BJ (cell line): ENCODE results near the gene MED23. TPM values are rescaled to one million over a fixed set of nuclear protein-coding genes. Genes with fewer than 3 reads are reported as not detected.

Experiments used
- CTCF ChIA-PET: fragments of 350-600 bp; formaldehyde crosslinking; extraction: SDS; loops from one replicate; lab custom pipeline; 2021; ENCODE audit warnings: antibody characterized with exemption, inconsistent platforms; lab: Yijun Ruan, JAX
- POLR2A ChIA-PET: fragments of 300-600 bp; sonication (Branson Sonifier 250); formaldehyde crosslinking; extraction: SDS; loops from one replicate; lab custom pipeline; 2021; ENCODE audit warnings: antibody characterized with exemption; lab: Charles Lee
- DNase-seq: peaks from one replicate; pipeline ENCODE4 v3.0.0-alpha.2; 2011; ENCODE audit warnings: low read depth
- H3K27me3 ChIP-seq: 2 replicates; pipeline ENCODE4 v1.6.0; 2011; ENCODE audit warnings: low read length; ENCODE audit not compliant: control insufficient read depth, insufficient read depth
- H3K36me3 ChIP-seq: 2 replicates; pipeline ENCODE4 v1.5.1; 2011; ENCODE audit warnings: low read length; ENCODE audit not compliant: control insufficient read depth, insufficient read depth
- H3K4me3 ChIP-seq: 2 replicates; pipeline ENCODE4 v1.5.1; 2011; ENCODE audit warnings: low read depth, mild to moderate bottlenecking, control low read depth, low read length
- polyA plus RNA-seq: library from polyadenylated mRNA; depleted of rRNA; stranded (reverse); fragments of >200 nt; gene quantifications from 2 replicates; pipeline ENCODE4 v1.2.3, GENCODE V29; 2011
- TF ChIP-seq, protein P1 (sequence below): IDR thresholded peaks from 2 replicates; pipeline ENCODE4 v1.5.1; 2011; ENCODE audit warnings: low read depth, mild to moderate bottlenecking, control low read depth, inconsistent platforms, low read length, moderate library complexity; ENCODE audit not compliant: insufficient read depth

The MED23 gene
- polyA plus RNA-seq, 1 experiment = 16.5 TPM

GRCh38 chr6:131660195-131660594 is 32.2 kb upstream of the MED23 start:
- ChIA-PET CTCF (interaction anchor here (1.0 to 2.1 kb wide), 2 partner anchors 10 to 32 kb away, joined by 4 to 6 read pairs; partner anchors contain the start of gene MED23), POLR2A (no interaction called here)
- TF ChIP-seq, protein P1, sequence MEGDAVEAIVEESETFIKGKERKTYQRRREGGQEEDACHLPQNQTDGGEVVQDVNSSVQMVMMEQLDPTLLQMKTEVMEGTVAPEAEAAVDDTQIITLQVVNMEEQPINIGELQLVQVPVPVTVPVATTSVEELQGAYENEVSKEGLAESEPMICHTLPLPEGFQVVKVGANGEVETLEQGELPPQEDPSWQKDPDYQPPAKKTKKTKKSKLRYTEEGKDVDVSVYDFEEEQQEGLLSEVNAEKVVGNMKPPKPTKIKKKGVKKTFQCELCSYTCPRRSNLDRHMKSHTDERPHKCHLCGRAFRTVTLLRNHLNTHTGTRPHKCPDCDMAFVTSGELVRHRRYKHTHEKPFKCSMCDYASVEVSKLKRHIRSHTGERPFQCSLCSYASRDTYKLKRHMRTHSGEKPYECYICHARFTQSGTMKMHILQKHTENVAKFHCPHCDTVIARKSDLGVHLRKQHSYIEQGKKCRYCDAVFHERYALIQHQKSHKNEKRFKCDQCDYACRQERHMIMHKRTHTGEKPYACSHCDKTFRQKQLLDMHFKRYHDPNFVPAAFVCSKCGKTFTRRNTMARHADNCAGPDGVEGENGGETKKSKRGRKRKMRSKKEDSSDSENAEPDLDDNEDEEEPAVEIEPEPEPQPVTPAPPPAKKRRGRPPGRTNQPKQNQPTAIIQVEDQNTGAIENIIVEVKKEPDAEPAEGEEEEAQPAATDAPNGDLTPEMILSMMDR = no peak
- Histone ChIP-seq H3K36me3 (no peaks in the 10 kb centered on the region), H3K4me3 (no peak overlapping the region), H3K27me3 (no peaks in the 10 kb centered on the region)
- DNase-seq = no peak

DNA sequence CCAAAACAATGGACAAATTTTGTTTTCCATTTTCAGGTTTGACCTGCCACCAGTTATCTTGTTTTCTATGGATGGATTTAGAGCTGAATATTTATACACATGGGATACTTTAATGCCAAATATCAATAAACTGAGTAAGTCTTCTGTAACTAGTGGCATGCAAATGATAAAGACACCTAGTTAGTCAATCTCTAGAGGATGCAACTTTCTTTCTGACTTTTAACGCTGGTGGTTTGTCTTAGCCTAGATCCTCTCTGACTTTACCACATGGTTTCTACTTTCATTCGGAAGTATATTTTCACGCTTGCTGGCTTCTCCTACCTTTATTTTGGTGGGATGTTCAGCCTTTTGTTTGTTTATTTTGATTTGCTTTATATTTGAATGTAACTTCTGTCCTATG is 30.2 kb upstream of the MED23 start:
- TF ChIP-seq, protein P1 = no peak
- CTCF ChIA-PET = interaction anchor here (0.6 to 2.1 kb wide), 2 partner anchors 30 to 36 kb away, joined by 3 to 6 read pairs; partner anchors contain the start of gene MED23
- H3K36me3 ChIP-seq = no peaks in the 10 kb centered on the region
- POLR2A ChIA-PET = no interaction called here
- no peak overlapping the region for H3K4me3 ChIP-seq
- no peak for DNase-seq
- no peaks in the 10 kb centered on the region for H3K27me3 ChIP-seq

GRCh38 chr6:131657630-131658111 is 29.6 kb upstream of the MED23 start:
- no peak overlapping the region for H3K4me3 ChIP-seq
- ChIA-PET CTCF (interaction anchor here (0.6 to 5.0 kb wide), 3 partner anchors 9 to 37 kb away, joined by 3 to 19 read pairs (median 3); partner anchors contain the start of gene MED23), POLR2A (no interaction called here)
- DNase-seq = peak; percentile 59
- H3K36me3 ChIP-seq = no peaks in the 10 kb centered on the region
- TF ChIP-seq, protein P1 = no peak
- H3K27me3 ChIP-seq = no peaks in the 10 kb centered on the region

DNA sequence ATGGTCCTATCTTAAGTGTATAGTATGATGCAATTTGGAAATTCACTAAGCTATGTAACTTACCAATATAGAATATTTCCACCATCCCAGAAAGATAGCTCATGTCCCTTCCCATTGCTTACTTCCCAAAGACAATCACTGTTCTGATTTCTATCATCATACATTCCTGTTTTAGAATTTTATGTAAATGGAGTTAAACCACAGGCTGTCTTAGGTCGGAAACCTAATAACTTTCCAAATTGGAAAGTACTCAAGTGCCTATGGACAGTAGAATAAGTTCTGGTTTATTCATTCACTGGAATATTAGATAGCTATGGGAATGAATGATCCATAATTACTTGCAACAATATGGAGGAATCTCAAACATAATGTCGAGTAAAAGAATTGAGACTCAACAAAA is 29.2 kb upstream of the MED23 start:
- POLR2A ChIA-PET = no interaction called here
- DNase-seq = no peak
- no peaks in the 10 kb centered on the region for H3K27me3 ChIP-seq
- H3K36me3 ChIP-seq = no peaks in the 10 kb centered on the region
- TF ChIP-seq, protein P1 = no peak
- CTCF ChIA-PET = interaction anchor here (0.6 to 5.0 kb wide), 3 partner anchors 9 to 35 kb away, joined by 3 to 19 read pairs (median 5); partner anchors contain the start of gene MED23
- H3K4me3 ChIP-seq = no peak overlapping the region

- TF ChIP-seq, protein P1 = no peak
- no peak overlapping the region for H3K4me3 ChIP-seq
- no peak for DNase-seq
- no peaks in the 10 kb centered on the region for H3K36me3 ChIP-seq
- ChIA-PET POLR2A (no interaction called here), CTCF (interaction anchor here (0.6 to 5.0 kb wide), 4 partner anchors 8 to 35 kb away, joined by 3 to 19 read pairs (median 4); partner anchors contain the start of gene MED23)
- no peaks in the 10 kb centered on the region for H3K27me3 ChIP-seq
Measured at GRCh38 chr6:131656667-131657066, 28.6 kb upstream of the MED23 start.
